DND-41 (cell line): ENCODE measurements around the gene STARD4.

Source experiments
- EZH2 ChIP-seq: IDR thresholded peaks from 3 replicates; pipeline ENCODE4 v1.6.1; 2012; ENCODE audit warnings: borderline replicate concordance, low read depth, mild to moderate bottlenecking, moderate library complexity, low read length, inconsistent platforms; ENCODE audit not compliant: severe bottlenecking
- TF ChIP-seq, protein P1 (sequence below): IDR thresholded peaks from 2 replicates; pipeline ENCODE4 v1.5.1; 2012; ENCODE audit warnings: borderline replicate concordance, low read length, moderate library complexity, mild to moderate bottlenecking; ENCODE audit not compliant: poor library complexity, severe bottlenecking; ENCODE audit errors: extremely low read depth

DNA sequence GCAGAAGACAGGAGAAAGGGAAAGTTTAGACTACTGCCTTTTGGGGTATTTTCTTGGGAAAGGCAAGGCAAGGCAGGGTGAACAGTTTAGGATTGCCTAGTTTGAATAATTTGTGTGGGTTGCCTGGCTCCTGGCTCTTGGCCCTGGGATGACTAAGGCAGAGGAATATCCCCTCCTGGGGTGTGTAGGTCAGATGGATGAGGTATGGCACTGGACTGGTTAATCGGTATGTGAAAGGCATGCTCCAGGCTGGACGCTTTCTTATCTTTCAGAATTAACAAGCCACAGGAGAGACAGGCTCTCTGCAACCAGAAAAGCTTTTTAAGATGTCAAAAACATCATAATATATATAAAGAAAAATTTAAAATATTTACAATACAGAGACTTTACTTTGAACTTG lies 58.6 kb downstream of the STARD4 start:
- TF ChIP-seq, protein P1, sequence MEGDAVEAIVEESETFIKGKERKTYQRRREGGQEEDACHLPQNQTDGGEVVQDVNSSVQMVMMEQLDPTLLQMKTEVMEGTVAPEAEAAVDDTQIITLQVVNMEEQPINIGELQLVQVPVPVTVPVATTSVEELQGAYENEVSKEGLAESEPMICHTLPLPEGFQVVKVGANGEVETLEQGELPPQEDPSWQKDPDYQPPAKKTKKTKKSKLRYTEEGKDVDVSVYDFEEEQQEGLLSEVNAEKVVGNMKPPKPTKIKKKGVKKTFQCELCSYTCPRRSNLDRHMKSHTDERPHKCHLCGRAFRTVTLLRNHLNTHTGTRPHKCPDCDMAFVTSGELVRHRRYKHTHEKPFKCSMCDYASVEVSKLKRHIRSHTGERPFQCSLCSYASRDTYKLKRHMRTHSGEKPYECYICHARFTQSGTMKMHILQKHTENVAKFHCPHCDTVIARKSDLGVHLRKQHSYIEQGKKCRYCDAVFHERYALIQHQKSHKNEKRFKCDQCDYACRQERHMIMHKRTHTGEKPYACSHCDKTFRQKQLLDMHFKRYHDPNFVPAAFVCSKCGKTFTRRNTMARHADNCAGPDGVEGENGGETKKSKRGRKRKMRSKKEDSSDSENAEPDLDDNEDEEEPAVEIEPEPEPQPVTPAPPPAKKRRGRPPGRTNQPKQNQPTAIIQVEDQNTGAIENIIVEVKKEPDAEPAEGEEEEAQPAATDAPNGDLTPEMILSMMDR = no peak
- TF ChIP-seq EZH2 = no peak
